SKM-1 (cell line): Measurements from ENCODE around the gene ITCH.
"Not testable (repeated sequence)": the region's sequence is repeated elsewhere in the genome, so short reads cannot be mapped to it uniquely, and the experiment has no call there.

ENCODE experiments used
- DNase-seq: peaks from one replicate; lab custom pipeline; 2025; ENCODE audit not compliant: unreplicated experiment; lab: John Stamatoyannopoulos, UW

Gene ITCH

DNA sequence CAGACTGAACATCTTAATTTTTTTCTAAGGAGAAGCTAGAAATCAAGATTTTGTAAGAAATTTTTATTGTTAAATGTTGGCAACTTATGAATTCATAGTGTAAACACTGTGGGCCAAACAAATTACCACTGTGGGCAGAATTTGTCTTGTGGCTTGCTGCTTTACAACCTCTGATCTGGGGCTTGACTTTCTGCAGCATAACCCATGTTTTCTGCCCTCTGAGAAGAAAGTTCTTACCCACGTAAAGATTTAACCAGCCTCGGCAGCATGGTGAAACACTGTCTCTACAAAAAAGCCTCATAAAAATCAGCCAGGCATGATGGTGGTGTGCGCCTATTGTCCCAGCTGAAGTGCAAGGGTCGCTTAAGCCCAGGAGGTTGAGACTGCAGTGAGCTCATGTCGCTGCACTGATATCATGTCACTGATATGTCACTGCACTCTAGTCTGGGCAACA lies 12.9 kb downstream of the ITCH start:
- DNase-seq, result no peak

DNA sequence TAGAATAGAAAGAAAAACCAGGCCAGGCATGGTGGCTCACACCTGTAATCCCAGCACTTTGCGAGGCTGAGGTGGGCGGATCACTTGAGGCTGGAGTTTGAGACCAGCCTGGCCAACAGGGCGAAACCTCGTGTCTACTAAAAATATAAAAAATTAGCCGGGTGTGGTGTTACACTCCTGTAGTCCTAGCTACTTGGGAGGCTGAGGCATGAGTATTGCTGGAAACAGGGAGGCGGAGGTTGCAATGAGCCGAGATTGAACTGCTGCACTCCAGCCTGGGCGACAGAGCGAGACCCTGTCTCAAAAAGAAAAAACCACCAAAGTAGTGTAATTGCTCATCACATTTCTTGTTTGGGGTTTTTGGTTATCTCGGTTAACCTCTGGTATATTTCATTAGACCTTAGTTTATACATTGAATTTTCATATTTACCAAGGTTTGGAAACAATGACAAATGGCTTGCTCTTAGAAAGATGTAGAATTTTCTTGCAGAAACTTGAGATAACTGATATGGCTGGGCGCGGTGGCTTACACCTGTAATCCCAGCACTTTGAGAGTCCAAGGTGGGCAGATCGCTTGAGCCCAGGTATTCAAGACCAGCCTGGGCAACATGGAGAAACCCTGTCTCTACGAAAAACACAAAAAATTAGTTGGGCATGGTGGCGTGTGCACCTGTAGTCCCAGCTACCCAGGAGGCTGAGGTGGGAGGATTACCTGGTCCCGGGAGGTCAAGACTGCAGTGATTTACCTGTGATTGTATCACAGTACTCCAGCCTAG lies 14.2 kb downstream of the ITCH start:
- DNase-seq, result no peak

DNA sequence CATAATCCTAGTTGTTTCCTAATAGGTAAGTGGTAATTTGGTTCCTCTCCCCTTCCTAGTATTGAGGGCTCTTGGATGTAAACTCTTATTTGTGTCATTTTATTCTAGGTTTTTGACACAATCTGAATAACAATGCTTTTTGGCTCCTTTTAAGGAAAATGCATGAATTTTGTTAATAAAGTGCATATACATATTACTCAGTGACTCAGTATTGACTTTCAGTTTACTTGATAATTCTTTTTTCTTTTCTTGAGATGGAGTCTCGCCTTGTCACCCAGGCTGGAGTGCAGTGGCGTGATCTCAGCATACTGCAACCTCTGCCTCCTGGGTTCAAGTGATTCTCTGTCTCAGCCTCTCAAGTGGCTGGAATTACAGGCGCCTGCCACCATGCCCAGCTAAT lies 19.1 kb downstream of the ITCH start:
- no peak for DNase-seq

DNA sequence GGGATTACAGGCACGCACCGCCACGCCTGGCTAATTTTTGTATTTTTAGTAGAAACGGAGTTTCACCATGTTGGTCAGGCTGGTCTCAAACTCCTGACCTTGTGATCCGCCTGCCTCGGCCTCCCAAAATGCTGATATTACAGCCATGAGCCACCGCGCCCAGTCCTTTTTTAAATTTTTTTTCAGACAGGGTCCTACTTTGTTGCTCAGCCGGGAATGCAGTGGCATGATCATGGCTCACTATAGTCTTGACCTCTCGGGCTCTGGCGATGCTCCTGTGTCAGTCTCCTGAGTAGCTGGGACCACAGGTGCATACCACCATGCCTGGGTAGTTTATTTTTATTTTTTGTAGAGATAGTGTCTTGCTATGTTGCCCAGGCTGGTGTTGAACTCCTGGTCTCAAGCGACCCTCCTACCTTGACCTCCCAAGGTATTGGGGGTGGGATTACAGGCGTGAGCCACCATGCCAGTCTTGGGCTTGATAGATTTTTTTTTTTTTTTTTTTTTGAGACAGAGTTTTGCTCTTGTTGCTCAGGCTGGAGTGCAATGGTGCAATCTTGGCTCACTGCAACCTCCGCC lies 19.9 kb downstream of the ITCH start:
- DNase-seq, result not testable (repeated sequence)

DNA sequence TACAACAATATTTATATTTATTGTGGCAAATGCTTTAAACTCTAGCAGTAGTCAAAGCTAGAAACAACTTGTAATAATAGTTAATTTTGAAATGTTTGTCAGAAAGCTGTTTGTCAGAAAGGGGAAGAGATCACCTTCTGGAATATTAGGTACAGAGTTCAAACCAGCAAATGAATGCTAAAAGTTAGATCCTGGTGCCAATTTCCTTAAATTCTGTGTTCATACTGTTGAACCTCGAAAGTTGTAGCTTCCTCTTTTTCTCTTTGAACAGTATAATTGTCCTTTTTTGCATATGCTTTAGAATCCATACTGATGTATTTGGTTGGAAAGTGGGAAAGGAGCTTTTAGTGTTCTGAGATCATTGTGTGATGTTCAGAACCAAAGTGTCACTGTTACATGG lies 22.4 kb downstream of the ITCH start:
- peak; percentile 22 for DNase-seq

DNA sequence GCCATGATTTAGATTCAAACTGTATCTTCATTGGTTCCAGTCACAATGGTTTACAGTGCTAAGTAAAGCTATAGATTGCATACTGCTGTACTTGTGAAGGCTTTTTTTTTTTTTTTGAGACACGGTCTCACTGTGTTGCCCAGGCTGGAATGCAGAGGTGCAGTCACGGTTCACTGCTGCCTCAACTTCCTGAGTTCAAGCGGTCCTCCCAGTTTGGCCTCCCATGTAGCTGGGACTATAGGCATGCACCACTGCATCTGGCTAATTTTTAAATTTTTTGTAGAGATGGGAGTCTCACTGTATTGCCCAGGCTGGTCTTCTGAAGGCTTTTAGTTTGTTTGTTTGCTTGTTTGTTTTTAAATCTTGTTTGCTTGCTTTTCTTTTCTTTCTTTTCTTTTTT lies 24.9 kb downstream of the ITCH start:
- DNase-seq, result no peak

- DNase-seq, result no peak
These were observed 25.6 kb downstream of the ITCH start for GRCh38 chr20:34388678-34389077.

DNA sequence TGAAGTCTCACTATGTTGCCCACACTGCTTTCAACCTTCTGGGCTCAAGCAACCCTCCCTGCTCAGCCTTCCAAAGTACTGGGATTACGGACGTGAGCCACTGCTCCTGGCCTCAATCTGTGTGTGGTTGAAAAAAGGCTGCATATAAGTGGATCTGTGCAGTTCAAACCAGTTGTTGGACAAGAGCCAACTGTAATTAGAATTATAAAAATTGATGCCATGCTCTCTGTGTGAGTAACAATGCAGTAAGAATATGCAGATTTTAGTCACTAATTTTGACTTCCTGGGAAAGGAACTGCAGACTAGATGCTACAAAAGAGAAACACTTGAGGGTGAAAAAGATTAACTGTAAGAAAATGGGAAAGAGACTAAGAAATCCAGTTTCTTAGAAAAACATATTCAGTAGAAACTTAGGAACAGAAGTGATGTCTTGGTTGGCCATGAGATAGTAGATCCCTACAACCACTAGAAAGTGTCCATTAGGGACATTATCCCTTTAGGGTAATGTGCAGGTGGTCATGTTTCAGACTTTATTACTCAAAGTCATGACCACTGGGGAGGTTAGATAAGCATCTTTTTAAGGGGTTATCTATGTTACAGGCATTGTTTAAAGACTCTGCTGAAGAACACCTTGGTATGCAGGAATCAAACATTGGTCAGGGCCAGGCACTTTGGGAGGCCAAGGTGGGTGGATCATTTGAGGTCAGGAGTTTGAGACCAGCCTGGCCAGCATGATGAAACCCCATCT lies 26.3 kb downstream of the ITCH start:
- DNase-seq, result no peak

DNA sequence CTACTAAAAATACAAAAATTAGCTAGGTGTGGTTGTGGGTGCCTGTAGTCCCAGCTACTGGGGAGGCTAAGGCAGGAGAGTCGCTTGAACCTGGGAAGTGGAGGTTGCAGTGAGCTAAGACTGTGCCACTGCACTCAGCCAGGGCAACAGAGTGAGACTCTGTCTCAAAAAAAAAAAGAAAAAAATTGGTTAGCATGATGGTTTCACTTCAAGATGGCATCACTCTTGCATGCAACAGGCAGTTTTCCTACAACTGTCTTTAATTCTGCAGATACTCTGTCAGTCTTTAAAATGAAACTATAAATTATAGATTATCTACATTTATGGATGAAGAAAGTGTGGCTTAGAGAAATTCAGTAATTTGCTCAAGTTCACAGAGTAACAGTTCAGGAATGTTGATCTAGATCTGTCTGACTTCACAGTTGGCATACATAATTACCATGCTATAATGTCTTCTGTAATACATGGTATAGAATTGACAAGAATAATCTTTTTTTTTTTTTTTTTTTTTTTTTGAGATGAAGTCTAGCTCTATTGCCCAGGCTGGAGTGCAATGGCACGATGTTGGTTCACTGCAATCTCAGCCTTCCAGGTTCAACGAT lies 27.0 kb downstream of the ITCH start:
- DNase-seq, result no peak

DNA sequence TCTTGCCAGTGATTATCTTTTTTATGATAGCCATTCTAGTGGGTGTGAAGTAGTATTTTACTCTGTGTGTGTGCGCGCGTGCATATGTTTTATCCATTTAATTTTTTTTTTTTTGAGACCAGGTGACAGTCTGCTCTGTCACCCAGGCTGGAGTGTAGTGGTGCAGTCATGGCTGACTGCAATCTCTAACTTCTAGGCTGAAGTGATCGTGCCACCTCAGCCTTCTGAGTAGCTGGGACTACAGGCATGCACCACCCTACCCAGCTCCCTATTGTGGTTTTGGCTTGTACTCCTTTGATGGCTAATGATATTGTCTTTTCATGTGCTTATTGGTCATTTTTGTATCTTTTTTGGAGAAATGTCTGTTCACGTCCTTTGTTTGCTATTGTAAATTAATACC lies 33.3 kb downstream of the ITCH start:
- no peak for DNase-seq

- no peak for DNase-seq
These were observed 34.0 kb downstream of the ITCH start for GRCh38 chr20:34397096-34397495.

DNA sequence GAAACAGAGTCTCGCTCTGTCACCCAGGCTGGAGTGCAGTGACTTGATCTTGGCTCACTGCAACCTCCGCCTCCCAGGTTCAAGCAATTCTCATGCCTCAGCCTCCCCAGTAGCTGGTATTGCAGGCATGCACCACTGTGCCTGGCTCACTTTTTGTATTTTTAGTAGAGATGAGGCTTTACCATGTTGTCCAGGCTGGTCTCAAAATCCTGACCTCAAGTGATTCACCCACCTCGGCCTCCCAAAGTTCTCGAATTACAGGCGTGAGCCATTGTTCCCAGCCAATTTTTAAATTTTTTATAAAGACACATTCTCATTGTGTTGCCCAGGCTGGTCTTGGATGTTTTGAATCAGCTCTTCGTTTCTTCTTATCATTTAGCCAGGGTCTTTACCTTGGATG lies 37.7 kb downstream of the ITCH start:
- not testable (repeated sequence) for DNase-seq

GRCh38 chr20:34401741-34402455 lies 38.8 kb downstream of the ITCH start:
- DNase-seq, result no peak

- DNase-seq, result no peak
These were observed 39.4 kb downstream of the ITCH start for GRCh38 chr20:34402461-34402860.

GRCh38 chr20:34403063-34403827 lies 40.2 kb downstream of the ITCH start:
- DNase-seq, result no peak

DNA sequence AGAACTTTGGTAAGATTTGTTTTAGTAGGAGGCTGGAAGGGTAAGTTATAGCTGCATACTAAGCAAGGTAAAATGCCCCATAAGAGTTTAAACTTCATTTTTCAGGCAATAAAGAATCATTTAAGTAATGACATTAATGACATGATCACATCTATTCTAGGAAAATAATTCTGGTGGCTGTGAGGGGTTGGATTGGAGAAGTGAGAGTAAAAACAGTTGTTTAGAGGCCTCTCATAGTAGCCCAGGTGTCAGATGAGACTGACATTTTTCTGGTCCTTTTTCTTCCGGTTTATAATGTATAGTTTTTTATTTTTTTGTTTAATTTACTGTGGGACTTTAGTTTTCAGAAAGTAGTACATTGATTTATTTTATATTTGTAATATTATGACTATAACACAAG lies 40.8 kb downstream of the ITCH start:
- no peak for DNase-seq

DNA sequence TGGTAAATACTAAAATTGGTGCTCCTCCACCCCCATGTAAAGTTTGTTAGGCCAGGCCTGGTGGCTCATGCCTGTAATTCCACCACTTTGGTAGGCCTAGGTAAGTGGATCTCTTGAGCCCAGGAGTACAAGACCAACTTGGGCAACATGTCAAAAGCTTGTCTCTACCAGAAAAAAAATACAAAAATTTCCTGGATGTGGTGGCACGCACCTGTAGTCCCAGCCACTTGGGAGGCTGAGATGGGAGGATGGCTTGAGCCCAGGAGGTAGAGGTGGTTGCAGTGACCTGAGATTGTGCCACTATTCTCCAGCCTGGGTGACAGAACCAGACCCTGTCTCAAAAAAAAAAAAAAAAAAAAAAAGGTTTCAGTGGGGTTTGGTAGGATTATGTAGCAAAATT lies 41.7 kb downstream of the ITCH start:
- DNase-seq, result no peak

GRCh38 chr20:34405247-34405651 lies 42.2 kb downstream of the ITCH start:
- DNase-seq, result not testable (repeated sequence)

DNA sequence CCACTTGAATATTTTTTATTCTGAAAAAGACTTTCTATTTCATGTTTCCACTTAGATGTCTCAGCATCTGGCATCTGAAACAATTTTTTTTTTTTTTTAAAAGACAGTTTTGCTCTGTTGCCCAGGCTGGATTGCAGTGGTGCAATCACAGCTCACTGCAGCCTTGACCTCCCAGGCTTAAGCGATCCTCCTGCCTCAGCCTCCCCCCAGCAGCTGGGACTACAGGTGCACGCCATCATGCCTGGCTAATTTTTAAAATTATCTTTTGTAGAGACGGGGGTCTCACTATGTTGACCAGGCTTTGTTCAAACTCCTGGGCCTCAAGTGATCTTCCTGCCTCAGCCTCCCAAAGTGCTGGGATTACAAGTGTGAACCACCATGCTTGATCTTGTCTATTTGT lies 42.9 kb downstream of the ITCH start:
- not testable (repeated sequence) for DNase-seq

DNA sequence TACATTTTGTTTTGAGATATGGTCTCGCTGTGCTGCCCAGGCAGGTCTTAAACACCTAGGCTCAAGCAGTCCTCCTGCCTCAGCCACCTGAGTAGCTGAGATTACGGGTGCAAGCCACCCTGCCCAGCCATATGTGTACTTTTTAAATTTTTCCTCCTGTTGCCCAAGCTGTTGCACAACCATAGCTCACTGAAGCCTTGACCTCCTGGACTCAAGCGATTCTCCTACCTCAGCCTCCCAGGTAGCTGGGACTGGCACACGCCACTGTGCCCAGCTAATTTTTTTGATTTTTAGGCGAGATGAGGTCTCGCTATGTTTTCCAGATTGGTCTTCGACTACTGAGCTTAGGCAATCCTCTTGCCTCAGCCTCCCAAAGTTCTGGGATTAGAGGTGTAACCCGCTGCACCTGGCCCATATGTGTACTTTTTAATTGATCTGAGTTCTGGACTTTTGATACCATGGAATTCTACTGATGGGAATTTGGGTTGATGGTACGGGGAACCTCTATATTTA lies 44.9 kb downstream of the ITCH start:
- DNase-seq, result no peak
